ENCODE results near the gene ZNF804B.

ZNF804B gene

DNA sequence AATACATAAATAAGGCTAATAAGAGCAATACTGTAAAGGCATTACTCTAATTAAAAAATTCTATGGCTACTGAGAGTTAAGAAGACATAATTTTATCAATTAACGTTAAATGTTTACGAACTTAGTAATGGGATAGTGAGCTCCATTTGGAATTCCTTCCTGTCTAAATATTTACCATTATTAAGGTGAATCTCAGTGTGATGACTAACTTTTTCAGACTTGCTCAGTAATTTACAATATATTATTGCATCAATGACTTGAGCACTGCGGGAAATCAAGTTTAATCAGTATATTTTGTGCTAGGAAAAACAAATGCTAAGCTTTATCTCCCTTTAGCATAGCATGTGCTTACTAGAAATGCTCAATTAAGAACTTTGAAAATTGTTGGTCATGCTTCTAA, 318.5 kb downstream of the ZNF804B start:
- no peak for DNase-seq (ENCODE audit: low read depth)
- no peak overlapping the region for H3K4me3 ChIP-seq (ENCODE audit: low read depth, low read length)
- TF ChIP-seq, protein P1, sequence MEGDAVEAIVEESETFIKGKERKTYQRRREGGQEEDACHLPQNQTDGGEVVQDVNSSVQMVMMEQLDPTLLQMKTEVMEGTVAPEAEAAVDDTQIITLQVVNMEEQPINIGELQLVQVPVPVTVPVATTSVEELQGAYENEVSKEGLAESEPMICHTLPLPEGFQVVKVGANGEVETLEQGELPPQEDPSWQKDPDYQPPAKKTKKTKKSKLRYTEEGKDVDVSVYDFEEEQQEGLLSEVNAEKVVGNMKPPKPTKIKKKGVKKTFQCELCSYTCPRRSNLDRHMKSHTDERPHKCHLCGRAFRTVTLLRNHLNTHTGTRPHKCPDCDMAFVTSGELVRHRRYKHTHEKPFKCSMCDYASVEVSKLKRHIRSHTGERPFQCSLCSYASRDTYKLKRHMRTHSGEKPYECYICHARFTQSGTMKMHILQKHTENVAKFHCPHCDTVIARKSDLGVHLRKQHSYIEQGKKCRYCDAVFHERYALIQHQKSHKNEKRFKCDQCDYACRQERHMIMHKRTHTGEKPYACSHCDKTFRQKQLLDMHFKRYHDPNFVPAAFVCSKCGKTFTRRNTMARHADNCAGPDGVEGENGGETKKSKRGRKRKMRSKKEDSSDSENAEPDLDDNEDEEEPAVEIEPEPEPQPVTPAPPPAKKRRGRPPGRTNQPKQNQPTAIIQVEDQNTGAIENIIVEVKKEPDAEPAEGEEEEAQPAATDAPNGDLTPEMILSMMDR (IDR thresholded peaks at IDR 0.05; ENCODE audit: control insufficient read depth, extremely low read depth, insufficient read depth), result no peak

DNA sequence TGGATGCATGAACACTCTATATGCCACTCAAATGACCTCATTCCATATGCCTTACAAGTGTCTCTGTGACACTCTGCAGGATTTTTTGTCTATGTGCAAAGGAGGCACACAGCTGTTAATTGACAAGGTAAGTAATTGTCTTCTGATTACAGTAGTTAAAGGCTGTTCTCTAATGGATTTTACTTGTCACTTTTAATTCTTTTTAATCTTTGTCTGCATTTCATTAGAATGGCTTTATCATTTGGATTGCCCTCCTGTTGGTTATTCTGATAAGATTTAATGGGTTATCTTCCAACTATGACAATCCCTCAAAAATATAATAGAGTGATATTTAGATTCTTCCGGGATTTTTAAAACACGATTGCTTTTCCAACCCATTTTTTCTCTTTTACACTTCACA, 326.1 kb downstream of the ZNF804B start:
- no peak for DNase-seq (ENCODE audit: low read depth)
- TF ChIP-seq, protein P1 (IDR thresholded peaks at IDR 0.05; ENCODE audit: control insufficient read depth, extremely low read depth, insufficient read depth), result no peak
- no peak overlapping the region for H3K4me3 ChIP-seq (ENCODE audit: low read depth, low read length)

DNA sequence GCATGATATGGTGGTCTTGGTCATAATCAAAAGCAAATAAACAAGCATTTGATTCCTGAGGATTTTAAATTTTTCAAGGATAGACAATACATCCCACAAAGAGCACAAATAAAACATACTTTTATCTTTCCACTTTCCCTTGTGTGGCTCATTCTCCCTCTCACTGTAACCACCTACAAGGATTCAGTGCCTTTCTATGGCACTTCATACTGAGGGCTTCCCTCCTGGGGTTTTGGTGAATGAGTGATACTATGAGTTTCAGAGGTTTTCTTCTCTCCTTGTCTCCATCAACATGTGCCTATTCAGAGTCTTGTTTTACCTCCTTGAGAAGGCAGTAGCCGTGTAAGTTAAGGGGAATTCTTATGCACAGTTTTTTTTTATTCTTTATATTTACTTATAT, 332.1 kb downstream of the ZNF804B start:
- DNase-seq (ENCODE audit: low read depth), result no peak
- H3K4me3 ChIP-seq (ENCODE audit: low read depth, low read length), result no peak overlapping the region
- TF ChIP-seq, protein P1 (IDR thresholded peaks at IDR 0.05; ENCODE audit: control insufficient read depth, extremely low read depth, insufficient read depth), result no peak

DNA sequence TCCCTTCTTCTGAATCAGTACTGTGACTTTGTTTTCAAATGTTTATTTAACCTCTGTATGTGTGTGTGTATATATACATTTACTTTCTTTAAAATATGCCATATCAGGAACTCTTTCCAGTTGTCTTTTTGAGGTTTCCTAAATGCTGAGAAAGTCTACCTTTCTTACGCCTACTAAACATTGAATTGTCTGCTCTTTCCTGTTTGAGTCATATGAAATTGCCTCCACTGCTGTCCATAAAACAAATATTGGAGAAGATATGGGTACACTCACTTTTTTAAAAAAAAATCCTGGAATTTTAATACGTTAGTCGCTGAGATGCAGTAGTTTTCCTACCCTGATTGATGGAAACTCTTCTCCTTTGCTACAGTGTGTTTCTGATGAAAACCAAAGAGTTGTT, 334.8 kb downstream of the ZNF804B start:
- H3K4me3 ChIP-seq (ENCODE audit: low read depth, low read length), result no peak overlapping the region
- TF ChIP-seq, protein P1 (IDR thresholded peaks at IDR 0.05; ENCODE audit: control insufficient read depth, extremely low read depth, insufficient read depth), result no peak

DNA sequence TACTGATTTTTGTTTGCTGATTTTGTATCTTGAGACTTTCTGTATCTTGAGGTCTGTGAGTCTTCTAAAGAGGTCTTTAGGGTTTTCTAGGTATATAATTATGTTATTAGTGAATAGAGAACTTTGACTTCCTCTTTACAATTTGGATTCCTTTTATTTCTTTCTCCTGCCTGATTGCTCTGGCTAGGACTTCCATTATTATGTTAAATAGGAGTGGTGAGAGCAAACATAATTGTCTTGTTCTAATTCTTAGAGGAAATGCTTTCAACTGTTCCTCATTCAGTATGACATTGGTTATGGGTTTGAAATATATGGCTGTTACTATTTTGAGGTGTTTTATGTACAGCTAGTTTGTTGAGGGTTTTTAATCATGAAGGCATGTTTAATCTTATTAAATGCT, 344.1 kb downstream of the ZNF804B start:
- no peak overlapping the region for H3K4me3 ChIP-seq (ENCODE audit: low read depth, low read length)
- TF ChIP-seq, protein P1 (IDR thresholded peaks at IDR 0.05; ENCODE audit: control insufficient read depth, extremely low read depth, insufficient read depth), result no peak
- no peak for DNase-seq (ENCODE audit: low read depth)

More for the DNA sequence above, 334.8 kb downstream of the ZNF804B start:
- DNase-seq (ENCODE audit: low read depth), result no peak

DNA sequence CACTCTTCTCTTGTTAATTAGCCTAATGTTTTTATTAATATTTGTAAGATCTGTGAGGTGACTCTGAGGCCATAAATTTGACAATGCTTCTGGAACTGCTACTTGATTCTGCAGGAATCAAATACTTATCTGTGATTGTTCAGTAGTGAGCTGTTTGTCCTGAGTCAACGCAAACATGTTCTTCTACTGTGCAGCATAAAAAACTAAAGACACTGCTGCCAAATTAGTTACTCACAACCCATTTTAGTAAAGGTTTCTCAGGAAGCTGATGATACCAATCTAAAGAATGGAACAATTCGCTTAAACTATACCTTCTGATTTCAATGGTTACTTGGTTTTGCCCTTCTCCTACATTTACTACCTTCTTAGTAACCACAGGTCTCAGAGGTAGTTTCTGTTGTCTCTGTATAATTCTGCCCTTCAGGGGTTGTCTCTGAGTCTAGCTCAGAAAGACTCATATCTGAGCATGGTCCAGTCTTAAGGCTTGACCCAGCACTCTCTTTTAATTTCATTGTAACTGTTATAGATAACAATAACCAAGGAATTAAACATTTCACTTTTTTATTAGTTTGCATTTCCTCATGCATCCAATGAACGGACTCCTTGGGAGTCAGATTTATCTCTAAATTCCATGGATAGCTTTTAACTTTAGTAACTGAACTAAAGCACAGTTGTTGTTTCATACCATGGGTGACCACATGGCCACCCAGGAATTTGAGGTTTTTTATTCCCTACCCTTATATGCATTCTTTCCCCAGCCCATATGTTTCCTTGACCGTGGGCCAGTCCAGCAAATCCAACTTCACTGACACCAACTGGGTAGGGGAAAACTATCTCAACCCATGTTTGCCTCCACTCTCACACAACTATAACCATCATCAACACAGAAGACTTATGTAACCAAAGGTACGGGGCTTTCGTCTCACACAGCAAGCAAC, 345.5 kb downstream of the ZNF804B start:
- H3K4me3 ChIP-seq (ENCODE audit: low read depth, low read length), result no peak overlapping the region
- TF ChIP-seq, protein P1 (IDR thresholded peaks at IDR 0.05; ENCODE audit: control insufficient read depth, extremely low read depth, insufficient read depth), result no peak
- no peak for DNase-seq (ENCODE audit: low read depth)

Measured in LNCaP clone FGC (cell line).